ENCODE results near the gene GDF10.

- TF ChIP-seq NFYB (IDR thresholded peaks at IDR 0.05; ENCODE audit: extremely low read depth, insufficient read length), result no peak
- TF ChIP-seq NR2F6 (CRISPR knock-in tag; IDR thresholded peaks at IDR 0.05), result no peak
- TF ChIP-seq CTCF (IDR thresholded peaks at IDR 0.05 in 2 of 3, conservative IDR thresholded peaks at IDR 0.05 in 1 of 3; ENCODE audit: insufficient read depth in 2 of 3, low read depth in 1 of 3, low read length in 3 of 3), result no peak
- no peak for TF ChIP-seq ZNF644 (tag; IDR thresholded peaks at IDR 0.05; ENCODE audit: low read depth)
- TF ChIP-seq ZBTB1 (CRISPR knock-in tag; IDR thresholded peaks at IDR 0.05; ENCODE audit: borderline replicate concordance, low read depth), result no peak
- TF ChIP-seq TEAD4 (IDR thresholded peaks at IDR 0.05; ENCODE audit: low read length), result no peak
- no peak for TF ChIP-seq TEAD4 (CRISPR knock-in tag; IDR thresholded peaks at IDR 0.05; ENCODE audit: borderline replicate concordance)
- TF ChIP-seq CBFB (CRISPR knock-in tag; IDR thresholded peaks at IDR 0.05), result no peak
- TF ChIP-seq KAT2B (IDR thresholded peaks at IDR 0.05; ENCODE audit: low read depth, low read length), result no peak
- no peak for TF ChIP-seq ETV1 (tag; conservative IDR thresholded peaks at IDR 0.05; ENCODE audit: low read depth)
- no peak for TF ChIP-seq NR2C2 (CRISPR knock-in tag; IDR thresholded peaks at IDR 0.05)
- no peak for TF ChIP-seq NR2C2 (tag; IDR thresholded peaks at IDR 0.05)
- no peak for TF ChIP-seq IRF1 (CRISPR knock-in tag; IDR thresholded peaks at IDR 0.05; ENCODE audit: borderline replicate concordance)
- no peak for TF ChIP-seq DIDO1 (tag; IDR thresholded peaks at IDR 0.05; ENCODE audit: low read depth)
- TF ChIP-seq ZNF184 (CRISPR knock-in tag; IDR thresholded peaks at IDR 0.05), result no peak
- TF ChIP-seq SREBF2 (CRISPR knock-in tag; IDR thresholded peaks at IDR 0.05), result no peak
These were observed 5.5 kb upstream of the GDF10 start for GRCh38 chr10:47294501-47294900.

Measured in K562 (cell line).